Fibroblast of lung (primary cell): ENCODE results near the gene IGF1. TPM values are rescaled to one million over a fixed set of nuclear protein-coding genes. Genes with fewer than 3 reads are reported as not detected.
"Not testable (repeated sequence)": the region's sequence is repeated elsewhere in the genome, so short reads cannot be mapped to it uniquely, and the experiment has no call there.

Experiments
- DNase-seq, 2 donors: peaks; one replicate each; pipeline versions ENCODE4 v3.0.0 to v3.0.0-alpha.2; 2010; ENCODE audit warnings: low read depth in 2 of 2
- H2AFZ ChIP-seq: 2 replicates; pipeline ENCODE4 v1.5.1; 2012; ENCODE audit warnings: low read length, control low read depth, inconsistent platforms
- H3K27ac ChIP-seq: 2 replicates; pipeline ENCODE4 v1.5.1; 2011; ENCODE audit warnings: low read length, control low read depth; ENCODE audit not compliant: insufficient read depth
- H3K27me3 ChIP-seq: 2 replicates; pipeline ENCODE4 v1.5.1; 2011; ENCODE audit warnings: mild to moderate bottlenecking, low read length; ENCODE audit not compliant: control insufficient read depth, insufficient read depth
- H3K36me3 ChIP-seq: 2 replicates; pipeline ENCODE4 v1.5.1; 2011; ENCODE audit warnings: low read length; ENCODE audit not compliant: control insufficient read depth, insufficient read depth
- H3K4me1 ChIP-seq: 2 replicates; pipeline ENCODE4 v1.5.1; 2011; ENCODE audit warnings: low read length; ENCODE audit not compliant: control insufficient read depth, insufficient read depth; ENCODE audit errors: extremely low read depth
- H3K4me2 ChIP-seq: 2 replicates; pipeline ENCODE4 v1.5.1; 2011; ENCODE audit warnings: low read length, control low read depth; ENCODE audit not compliant: insufficient read depth; ENCODE audit errors: extremely low read depth
- H3K4me3 ChIP-seq, 4 experiments: fragments of 200-600 bp in 1 of 4; sonication (generic) in 1 of 4; replicated peaks in 1 of 4; 2 replicates each; pipeline ENCODE4 v1.5.1; 2011 to 2016; ENCODE audit warnings: low read length in 4 of 4, low read depth in 3 of 4, mild to moderate bottlenecking in 3 of 4, control low read depth in 2 of 4, inconsistent platforms in 1 of 4, mixed read lengths in 1 of 4; ENCODE audit not compliant: insufficient read depth in 1 of 4; ENCODE audit errors: control extremely low read depth in 1 of 4
- H3K79me2 ChIP-seq: 2 replicates; pipeline ENCODE4 v1.5.1; 2012; ENCODE audit warnings: mild to moderate bottlenecking, low read length, inconsistent platforms; ENCODE audit not compliant: control insufficient read depth, insufficient read depth
- H3K9ac ChIP-seq: 2 replicates; pipeline ENCODE4 v1.5.1; 2011; ENCODE audit warnings: mild to moderate bottlenecking, low read length, control low read depth; ENCODE audit not compliant: insufficient read depth
- H3K9me3 ChIP-seq: 2 replicates; pipeline ENCODE4 v1.5.1; 2012; ENCODE audit warnings: low read depth, low read length; ENCODE audit not compliant: control insufficient read depth, insufficient read depth
- H4K20me1 ChIP-seq: 2 replicates; pipeline ENCODE4 v1.5.1; 2011; ENCODE audit warnings: low read length; ENCODE audit not compliant: control insufficient read depth, insufficient read depth; ENCODE audit errors: extremely low read depth
- EZH2 ChIP-seq: IDR thresholded peaks from 2 replicates; pipeline ENCODE4 v1.5.1; 2012; ENCODE audit warnings: low read length, control low read depth, mild to moderate bottlenecking; ENCODE audit errors: missing control alignments
- polyA plus RNA-seq, 2 donors: library from polyadenylated mRNA; depleted of rRNA in 1 of 2; stranded (reverse) in 1 of 2; unstranded in 1 of 2; fragments of >200 nt; gene quantifications; 2 replicates each; pipeline ENCODE4 v1.2.1, GENCODE V29; 2011 to 2012; ENCODE audit warnings: missing spikeins in 1 of 2
- total RNA-seq: library from RNA; depleted of rRNA; stranded (reverse); fragments of >200 nt; gene quantifications from 2 replicates; pipeline ENCODE4 v1.2.1, GENCODE V29; 2014
- TF ChIP-seq, protein P1 (sequence below), 2 donors: IDR thresholded peaks in 1 of 2; conservative IDR thresholded peaks in 1 of 2; 1 replicate in 1 of 2; 2 replicates in 1 of 2; pipeline ENCODE4 v1.5.1; 2011 to 2012; ENCODE audit warnings: low read length in 2 of 2, control low read depth in 1 of 2, inconsistent platforms in 1 of 2, low read depth in 1 of 2, mild to moderate bottlenecking in 1 of 2

The IGF1 gene
- total and polyA plus RNA-seq, 2 donors (not counting 1 experiment from before 2014, with no cell fraction given) = 0.05 to 0.83 TPM

GRCh38 chr12:102452605-102453004 lies 27.8 kb downstream of the IGF1 start:
- TF ChIP-seq, protein P1, sequence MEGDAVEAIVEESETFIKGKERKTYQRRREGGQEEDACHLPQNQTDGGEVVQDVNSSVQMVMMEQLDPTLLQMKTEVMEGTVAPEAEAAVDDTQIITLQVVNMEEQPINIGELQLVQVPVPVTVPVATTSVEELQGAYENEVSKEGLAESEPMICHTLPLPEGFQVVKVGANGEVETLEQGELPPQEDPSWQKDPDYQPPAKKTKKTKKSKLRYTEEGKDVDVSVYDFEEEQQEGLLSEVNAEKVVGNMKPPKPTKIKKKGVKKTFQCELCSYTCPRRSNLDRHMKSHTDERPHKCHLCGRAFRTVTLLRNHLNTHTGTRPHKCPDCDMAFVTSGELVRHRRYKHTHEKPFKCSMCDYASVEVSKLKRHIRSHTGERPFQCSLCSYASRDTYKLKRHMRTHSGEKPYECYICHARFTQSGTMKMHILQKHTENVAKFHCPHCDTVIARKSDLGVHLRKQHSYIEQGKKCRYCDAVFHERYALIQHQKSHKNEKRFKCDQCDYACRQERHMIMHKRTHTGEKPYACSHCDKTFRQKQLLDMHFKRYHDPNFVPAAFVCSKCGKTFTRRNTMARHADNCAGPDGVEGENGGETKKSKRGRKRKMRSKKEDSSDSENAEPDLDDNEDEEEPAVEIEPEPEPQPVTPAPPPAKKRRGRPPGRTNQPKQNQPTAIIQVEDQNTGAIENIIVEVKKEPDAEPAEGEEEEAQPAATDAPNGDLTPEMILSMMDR (conservative IDR thresholded peaks at IDR 0.05 in 1 of 2, IDR thresholded peaks at IDR 0.05 in 1 of 2; ENCODE audit: low read depth in 1 of 2, low read length in 2 of 2) = no peak
- TF ChIP-seq EZH2 = no peak
- H3K27ac ChIP-seq = no peak overlapping the region

DNA sequence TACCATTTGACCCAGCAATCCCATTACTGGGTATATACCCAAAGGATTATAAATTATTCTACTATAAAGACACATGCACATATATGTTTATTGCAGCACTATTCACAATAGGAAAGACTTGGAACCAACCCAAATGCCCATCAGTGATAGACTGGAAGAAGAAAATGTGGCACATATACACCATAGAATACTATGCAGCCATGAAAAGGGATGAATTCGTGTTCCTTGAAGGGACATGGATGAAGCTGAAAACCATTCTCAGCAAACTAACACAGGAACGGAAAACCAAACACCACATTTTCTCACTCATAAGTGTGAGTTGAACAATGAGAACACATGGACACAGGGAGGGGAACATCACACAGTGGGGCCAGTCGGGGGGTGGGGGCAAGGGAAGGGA lies 31.3 kb downstream of the IGF1 start:
- not testable (repeated sequence) for H3K4me2 ChIP-seq, H3K9me3 ChIP-seq, DNase-seq, H3K27ac ChIP-seq, H3K27me3 ChIP-seq, H3K4me1 ChIP-seq, H3K79me2 ChIP-seq, H4K20me1 ChIP-seq, H3K4me3 ChIP-seq, H2AFZ ChIP-seq, H3K9ac ChIP-seq, H3K36me3 ChIP-seq

More at GRCh38 chr12:102452605-102453004, 27.8 kb downstream of the IGF1 start:
- no peak overlapping the region for H3K9ac ChIP-seq
- no peaks in the 10 kb centered on the region for H3K79me2 ChIP-seq
- H3K4me1 ChIP-seq = no peaks in the 10 kb centered on the region
- H3K4me3 ChIP-seq = no peak overlapping the region
- no peaks in the 10 kb centered on the region for H3K36me3 ChIP-seq
- no peaks in the 10 kb centered on the region for H3K27me3 ChIP-seq
- no peak overlapping the region for H2AFZ ChIP-seq
- H3K4me2 ChIP-seq = no peak overlapping the region
- no peaks in the 10 kb centered on the region for H4K20me1 ChIP-seq
- DNase-seq = no peak
- no peaks in the 10 kb centered on the region for H3K9me3 ChIP-seq

DNA sequence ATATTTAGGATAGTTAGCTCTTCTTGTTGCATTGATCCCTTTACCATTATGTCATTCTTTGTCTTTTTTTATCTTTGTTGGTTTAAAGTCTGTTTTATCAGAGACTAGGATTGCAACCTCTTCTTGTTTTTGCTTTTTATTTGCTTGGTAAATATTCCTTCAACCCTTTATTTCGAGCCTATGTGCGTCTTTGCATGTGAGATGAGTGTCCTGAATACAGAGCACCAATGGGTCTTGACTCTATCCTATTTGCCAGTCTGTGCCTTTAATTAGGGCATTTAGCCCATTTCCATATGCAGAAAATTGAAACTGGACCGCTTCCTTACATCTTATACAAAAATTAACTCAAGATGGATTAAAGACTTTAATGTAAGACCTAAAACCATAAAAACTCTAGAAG lies 32.9 kb downstream of the IGF1 start:
- not testable (repeated sequence) for H3K79me2 ChIP-seq, H3K4me2 ChIP-seq, H3K4me1 ChIP-seq, H2AFZ ChIP-seq, H3K36me3 ChIP-seq, H3K9me3 ChIP-seq, DNase-seq, H3K4me3 ChIP-seq, H3K9ac ChIP-seq, H3K27ac ChIP-seq, H4K20me1 ChIP-seq, H3K27me3 ChIP-seq

DNA sequence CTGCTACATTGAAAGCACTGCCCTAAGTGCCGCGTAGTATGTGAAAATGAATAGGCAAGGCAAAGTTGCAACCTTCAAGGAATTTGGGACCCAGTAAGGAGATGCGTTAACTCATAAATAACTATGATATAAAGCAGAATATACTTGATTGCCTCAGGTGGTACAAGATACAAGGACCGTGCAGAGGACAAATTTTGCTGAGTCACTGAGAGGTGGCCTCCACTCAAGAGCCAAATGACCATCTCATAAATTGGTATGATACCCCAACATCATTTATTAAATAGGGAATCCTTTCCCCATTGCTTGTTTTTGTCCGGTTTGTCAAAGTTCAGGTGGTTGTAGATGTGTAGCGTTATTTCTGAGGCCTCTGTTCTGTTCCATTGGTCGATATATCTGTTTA lies 35.7 kb downstream of the IGF1 start:
- TF ChIP-seq, protein P1 (conservative IDR thresholded peaks at IDR 0.05 in 1 of 2, IDR thresholded peaks at IDR 0.05 in 1 of 2; ENCODE audit: low read depth in 1 of 2, low read length in 2 of 2) = no peak
- TF ChIP-seq EZH2 = no peak
- no peaks in the 10 kb centered on the region for H3K36me3 ChIP-seq
- no peaks in the 10 kb centered on the region for H3K79me2 ChIP-seq
- no peak overlapping the region for H3K9ac ChIP-seq
- no peaks in the 10 kb centered on the region for H4K20me1 ChIP-seq
- H3K9me3 ChIP-seq = no peaks in the 10 kb centered on the region
- no peaks in the 10 kb centered on the region for H3K4me1 ChIP-seq
- no peak overlapping the region for H3K4me2 ChIP-seq
- H3K27me3 ChIP-seq = no peaks in the 10 kb centered on the region
- no peak overlapping the region for H3K4me3 ChIP-seq
- no peak for DNase-seq
- H2AFZ ChIP-seq = no peak overlapping the region
- no peak overlapping the region for H3K27ac ChIP-seq
